GM19043 (cell line): ENCODE measurements around the gene SLX4IP.

Source experiments
- ATAC-seq: cut with Tn5 transposase; IDR thresholded peaks from one replicate; pipeline ENCODE4 v1.9.1; 2021; ENCODE audit warnings: low read depth; ENCODE audit not compliant: unreplicated experiment

The SLX4IP gene

DNA sequence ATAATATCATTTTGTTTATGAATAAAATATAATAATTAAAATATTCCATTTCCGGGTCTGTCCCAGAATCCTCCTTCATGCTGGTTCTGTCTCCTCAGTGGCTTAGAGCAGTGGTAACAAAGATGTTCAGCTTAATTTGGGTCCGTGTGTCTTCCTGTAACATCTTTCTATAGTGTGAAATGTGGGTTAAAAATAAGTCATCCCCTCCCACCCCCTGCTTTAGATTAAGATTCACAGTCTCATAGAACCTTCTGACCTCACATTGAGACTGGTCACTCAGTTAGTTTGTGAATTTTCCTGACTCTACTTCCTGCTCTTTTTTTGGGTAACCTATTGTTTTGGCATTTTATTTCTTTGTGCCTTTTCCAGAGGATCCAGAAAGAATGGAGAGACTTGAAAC lies 55.2 kb downstream of the SLX4IP start:
- ATAC-seq, result no peak

DNA sequence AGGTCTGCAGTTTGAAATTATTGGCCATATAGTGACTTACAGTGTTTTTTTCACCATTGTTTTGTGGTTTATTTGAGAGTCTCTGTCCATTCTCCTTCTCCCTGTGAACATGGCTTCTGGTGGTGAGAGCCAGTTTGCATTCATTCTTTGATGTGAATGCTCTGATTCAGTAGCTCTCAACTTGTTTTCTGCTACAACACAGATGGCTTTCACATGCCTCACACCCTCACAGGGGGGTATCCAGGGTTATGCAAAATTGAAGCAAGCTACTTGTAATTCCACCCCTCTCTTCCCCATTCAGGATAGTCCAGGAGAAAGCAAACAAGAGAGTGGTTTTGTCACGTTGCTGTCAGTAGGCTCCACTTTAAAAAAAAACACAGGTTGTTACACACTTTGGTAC lies 55.6 kb downstream of the SLX4IP start:
- no peak for ATAC-seq

DNA sequence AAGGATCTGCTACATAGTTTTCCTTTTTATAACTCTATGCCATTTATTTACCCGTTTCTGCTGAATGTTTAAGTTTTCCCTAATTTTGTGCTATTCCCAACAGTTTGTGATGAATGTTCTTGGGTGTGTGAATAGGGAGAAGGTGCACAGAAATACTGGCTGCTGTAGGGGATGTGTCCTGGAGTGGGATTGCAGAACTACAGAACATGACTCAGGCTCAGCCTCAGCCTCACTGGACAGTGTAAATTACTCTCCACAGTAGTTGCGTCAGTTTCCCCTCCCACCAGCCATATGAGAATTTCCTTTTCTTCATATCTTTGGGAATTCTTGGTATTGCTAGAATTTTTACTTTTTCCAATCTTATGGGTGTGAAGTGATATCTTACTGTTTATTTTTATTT lies 57.0 kb downstream of the SLX4IP start:
- no peak for ATAC-seq

DNA sequence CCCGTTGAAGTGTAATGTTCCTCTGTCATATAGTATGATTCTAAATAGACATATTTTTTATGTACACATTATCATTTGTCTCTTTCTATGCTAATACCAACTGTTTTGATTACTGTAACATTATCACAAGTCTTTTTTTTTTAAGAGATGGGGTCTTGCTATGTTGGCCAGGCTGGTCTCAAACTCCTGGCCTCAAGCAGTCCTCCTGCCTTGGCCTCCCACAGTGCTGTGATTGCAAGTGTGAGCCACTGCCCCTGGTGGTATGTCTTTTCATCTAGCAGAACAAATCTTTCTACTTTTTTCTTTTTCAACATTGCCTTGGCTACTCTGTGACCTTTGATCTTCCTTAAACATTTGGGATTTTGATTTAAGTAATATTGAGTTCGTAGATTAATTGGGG lies 57.7 kb downstream of the SLX4IP start:
- no peak for ATAC-seq

DNA sequence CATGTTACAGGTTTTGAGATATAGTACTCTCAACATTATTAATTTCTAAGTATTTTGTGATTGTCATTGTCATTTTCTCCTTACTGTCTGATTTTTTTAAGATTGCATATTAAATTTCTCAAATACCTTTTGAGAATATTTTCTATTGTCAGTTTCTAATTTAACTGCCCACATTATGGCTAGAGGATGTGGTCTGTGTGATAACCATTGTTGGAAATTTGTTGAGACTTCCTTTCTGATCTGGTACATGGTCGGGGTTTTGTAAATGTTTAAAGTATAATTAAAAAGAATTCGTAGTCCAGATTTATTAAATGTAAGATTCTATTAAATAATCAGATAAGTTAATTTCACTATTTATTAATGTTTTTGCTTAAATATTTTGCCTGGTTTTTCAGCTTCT lies 60.1 kb downstream of the SLX4IP start:
- ATAC-seq, result peak; percentile 49

DNA sequence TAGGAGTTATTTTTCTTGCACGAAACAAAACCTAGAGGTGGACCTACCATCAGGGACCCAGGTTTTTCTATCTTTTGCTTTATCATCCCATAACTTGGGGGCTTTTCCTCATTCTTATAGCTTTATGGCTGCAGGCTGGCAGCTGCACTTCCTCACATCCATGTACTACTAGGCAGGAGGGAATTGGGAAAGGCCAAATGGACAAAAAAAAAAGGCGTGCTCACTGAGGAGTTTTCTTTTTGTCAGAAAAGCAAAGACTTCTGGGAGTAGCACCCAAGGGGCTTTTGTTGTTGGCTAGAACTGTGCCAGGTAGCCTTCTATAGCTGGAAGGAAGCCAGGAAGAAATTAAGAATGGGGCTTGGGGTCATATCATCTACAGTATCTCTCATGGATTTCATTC lies 61.4 kb downstream of the SLX4IP start:
- ATAC-seq, result no peak

DNA sequence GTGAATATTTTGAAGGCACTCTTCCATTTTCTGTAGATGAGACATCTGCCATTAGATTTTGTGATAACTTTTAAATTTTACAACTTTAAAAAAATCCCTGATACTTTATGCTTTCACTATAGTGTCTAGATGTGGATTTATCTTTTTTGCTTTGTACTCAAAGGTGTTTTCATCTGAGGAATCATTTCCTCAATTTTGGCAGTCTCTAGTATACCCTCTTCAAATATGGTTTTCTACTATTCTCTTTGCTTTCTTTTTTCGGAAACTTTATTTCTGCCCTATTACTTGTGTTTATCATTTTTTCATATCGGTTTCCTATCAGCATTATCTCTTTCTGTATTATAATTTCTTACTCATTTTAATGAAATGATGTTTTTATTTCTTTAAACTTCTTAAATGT lies 62.2 kb downstream of the SLX4IP start:
- ATAC-seq, result no peak

DNA sequence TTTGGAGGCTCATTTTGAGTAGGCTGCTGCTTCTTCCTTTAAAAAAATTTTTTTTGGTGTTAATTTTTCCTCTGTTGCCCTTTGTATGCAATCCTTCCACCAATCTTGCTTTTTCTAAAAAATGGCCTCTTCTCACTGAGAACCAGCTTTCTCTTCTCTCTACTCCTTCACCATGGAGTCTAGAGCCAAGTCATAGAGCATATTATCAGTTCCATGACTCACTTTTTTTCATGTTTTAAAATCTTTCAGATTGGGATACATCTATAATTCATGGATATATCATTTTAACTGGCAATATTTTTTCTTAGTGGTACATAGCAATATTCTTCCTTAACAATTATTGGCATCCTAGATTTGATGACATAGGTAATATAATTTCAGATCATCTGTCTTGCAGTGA lies 62.7 kb downstream of the SLX4IP start:
- no peak for ATAC-seq

DNA sequence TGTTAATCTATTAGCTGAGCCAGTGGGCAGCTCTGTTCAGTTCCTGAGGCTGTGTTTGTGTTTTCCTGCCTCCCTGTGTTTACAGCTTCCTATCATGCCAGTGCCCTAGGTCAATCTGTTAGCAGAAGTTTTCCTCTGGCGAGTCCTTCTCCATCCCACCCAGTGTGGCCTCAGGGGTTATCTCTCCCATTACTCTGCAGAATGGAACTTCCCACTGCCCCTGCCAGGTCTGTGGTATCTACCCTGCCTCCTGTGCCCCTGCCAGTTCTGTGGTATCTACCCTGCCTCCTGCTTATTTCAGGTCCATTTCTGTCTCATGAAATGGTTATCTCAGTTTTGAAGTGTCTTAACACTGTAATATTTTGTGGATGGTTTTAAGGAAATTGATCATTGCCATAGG lies 63.1 kb downstream of the SLX4IP start:
- no peak for ATAC-seq

DNA sequence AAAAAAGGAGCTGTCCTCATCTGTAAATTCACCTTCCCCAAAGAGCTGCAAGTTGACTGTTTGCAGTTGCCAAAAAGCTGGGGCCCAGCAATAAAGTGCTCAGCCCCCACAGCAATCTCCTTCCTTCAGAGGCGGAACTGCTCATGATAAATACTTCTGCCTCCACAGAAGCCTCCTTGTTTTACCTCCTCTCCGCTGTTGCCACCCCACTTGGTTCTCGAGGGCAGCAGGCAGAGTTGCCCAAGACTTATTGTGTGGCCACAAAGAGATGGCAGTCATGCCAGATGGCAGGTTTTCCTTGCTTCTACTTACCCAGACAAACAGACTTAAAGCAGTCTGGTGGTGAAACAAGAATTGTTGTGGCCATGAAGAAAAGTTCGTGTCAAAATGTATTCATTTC lies 66.3 kb downstream of the SLX4IP start:
- ATAC-seq, result no peak

DNA sequence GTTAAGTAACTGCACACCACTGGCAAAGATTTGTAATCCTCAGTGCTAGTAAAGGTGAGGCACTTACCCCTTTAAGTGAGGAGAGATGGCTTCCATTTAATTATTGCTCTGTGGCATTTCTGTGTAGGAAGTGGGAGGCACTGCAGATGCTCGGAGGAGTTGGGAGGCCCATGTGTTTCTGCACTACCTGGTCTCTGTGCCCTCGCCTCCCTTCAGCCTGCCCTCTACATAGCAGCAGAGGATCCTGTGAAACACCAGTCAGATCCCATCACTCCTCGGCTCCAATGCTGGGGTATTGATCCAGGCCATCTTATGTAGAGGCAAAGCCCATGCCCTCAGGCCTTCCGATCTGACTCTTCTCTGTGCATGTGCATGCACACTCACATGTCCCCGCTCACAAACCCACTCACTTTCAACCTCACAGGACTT lies 67.0 kb downstream of the SLX4IP start:
- ATAC-seq, result no peak

DNA sequence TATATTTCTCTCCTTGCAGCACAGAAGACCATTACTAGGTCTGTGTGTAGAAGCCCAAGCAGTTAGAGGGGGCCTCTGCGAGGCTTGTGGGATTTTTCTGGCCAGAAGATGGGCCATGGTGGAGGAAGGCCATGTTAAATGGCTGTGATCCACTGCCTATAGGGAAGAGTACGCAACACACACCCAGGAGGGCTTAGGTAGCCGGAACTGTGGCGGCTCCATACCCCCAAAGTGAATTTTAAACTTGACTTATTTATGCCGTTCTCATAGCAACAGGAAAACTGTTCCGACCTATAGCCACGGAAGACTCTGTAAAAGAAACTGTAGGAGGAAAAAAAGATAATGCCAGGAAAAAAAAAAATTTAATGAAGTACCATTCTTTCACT lies 69.5 kb downstream of the SLX4IP start:
- ATAC-seq, result no peak

DNA sequence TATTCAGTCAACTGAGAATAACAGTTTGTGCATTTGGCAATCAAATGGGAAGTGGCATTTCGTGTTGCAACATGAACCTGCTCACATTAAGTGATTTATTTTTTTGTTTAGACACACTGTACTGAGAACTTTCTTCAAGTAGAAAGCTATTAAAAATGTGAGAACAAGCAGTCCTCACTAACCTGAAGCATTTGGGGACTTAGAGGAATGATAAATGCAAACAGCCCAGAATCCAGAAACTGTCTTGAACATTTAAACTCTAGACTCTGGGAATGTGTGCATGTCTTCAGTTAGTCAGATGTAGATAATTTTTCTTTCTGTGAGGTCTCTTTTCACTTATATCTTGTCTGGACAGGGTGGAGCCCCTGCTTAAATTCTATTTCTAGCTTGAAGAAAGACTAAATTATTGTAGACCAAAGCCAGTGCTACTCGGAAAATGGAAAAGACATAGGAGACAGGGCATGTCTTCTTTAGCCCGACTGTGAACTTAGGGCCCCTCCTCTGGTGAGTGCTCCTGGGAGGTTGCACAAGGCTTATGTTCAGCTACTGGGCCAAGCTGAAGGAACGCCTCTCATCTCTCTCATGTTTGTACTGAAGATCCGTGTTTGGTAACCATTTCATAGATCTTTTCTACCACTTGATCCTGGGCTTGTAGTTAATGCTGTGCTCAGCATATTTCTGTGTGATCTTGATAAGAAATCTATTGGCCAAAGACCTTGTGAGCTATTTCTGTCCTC lies 70.1 kb downstream of the SLX4IP start:
- ATAC-seq, result no peak

DNA sequence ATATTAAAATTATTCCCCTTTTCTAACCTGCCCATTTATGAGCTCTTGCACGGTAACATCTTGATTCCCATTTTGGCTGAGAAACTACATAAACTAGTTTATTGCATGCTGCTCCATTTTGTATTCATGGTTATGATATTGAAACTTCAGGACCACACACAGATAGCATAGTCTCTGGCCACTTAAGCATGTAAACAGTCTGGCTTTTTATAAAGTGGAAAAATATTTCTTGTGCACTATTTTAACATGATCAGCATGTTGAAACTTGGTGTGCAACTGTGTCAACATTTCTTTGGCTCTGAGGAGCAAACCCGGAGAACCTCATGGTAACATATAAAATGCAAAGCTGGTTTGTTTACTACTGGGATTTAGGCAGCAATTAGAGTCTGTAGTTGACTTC lies 70.7 kb downstream of the SLX4IP start:
- ATAC-seq, result no peak

DNA sequence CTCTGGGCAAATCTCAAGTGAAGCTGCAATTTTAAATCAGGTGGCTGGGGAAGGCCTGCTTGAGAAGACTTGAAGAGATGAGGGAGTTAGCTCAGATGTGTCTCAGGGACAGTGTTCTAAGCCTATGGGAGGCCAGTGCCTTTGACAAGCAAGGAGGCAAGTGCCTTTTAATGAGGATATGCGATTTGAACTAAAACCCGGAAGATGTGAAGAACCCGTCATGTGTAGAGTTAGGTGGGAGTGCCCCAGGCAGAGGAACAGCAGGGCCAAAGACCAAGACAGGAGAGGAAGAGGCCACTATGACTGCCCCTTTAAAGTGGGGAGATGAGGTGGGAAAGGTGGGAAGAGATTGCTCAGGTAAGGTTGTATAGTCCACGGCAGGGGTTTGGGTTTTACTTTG lies 71.9 kb downstream of the SLX4IP start:
- no peak for ATAC-seq

DNA sequence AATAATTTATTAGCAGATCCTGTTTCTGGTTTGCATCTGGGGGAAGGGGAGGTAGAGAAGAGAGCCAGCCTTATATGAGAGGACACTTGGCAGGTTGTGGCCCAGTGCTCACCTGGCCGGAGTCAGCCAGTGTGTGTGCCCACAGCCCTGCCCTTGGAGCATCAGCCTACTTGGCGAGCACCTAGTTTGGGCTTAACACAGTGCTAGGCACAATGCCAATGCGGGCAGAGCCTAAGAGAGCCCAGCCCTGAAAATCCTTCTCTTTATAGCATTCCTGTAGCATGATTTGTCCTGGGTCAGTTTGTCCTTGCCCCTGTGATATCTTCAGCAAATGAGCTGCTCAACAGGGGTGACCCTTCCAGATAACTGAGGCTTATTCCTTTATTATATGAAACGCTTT lies 73.0 kb downstream of the SLX4IP start:
- ATAC-seq, result no peak

DNA sequence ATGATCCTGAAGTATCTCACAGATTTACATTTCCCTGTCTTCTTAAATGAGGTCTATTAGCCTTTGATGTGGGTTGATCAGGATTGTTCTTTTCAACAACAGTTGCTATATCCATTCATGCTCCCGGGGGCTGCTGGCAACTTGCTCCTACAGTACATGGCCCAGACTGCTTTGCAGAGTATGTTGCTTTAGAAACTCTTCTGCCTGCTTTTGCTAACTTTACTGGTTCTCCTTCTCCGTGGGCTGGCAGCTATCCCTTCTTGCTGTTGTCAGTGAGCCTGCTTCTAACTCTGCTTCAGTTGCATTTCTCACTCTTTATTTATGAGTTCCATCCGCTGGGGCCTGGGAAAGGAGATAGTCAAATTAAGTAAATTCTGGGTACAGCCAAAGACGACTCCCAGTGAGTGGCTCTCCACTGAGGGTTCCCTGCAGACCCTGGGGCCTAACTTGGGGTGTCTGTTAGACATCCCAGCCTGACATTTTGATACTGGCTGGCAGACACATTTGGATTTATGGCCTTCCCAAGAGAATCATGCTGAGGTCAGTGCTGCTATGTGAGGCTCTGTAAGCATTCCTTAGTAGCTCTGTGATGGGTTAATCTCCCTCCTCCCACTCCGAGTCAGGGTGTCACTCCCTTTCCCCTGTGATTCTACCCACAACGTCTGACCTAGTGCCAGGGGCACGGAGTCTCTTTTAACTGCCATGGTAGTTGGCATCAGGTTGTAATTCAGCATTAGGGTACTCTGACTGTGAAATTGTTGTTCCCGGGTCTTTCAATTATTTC lies 73.6 kb downstream of the SLX4IP start:
- ATAC-seq, result no peak

DNA sequence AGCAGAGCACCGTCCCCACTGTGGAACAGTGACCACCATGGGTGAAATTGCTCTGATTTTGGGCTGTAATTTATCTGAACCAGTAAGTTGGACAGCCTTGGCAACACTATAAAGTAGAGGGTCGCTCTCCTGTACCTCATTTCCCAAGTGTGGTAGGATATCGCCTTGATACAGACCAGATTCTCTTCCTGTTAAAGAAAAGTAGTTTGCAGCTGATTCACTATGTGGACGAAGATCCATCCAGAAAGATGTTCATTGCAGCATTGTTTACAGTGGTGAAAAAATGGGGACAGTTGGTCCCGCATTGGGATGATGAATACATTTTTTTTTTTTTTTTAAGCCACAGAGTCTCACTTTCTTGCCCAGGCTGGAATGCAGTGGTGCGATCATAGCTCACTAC lies 74.3 kb downstream of the SLX4IP start:
- no peak for ATAC-seq

DNA sequence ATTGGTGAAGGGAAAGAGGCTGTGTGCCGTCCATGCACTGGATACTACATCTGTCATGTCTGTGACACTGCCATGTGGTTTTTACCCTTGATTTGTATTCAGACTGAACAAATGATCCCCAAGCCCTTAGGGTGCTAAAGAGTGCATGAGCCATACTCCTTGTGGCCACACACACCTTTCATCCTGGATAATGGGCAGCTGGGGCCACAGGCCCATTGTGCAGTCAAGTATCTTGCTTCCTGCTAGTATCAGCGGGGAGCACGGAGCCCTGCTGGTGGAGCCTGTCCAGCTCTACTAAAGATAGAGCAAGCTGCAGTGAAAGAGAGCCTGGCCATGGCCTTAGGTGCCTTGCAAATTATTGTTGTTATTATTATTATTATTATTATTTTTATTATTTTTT lies 75.1 kb downstream of the SLX4IP start:
- no peak for ATAC-seq

DNA sequence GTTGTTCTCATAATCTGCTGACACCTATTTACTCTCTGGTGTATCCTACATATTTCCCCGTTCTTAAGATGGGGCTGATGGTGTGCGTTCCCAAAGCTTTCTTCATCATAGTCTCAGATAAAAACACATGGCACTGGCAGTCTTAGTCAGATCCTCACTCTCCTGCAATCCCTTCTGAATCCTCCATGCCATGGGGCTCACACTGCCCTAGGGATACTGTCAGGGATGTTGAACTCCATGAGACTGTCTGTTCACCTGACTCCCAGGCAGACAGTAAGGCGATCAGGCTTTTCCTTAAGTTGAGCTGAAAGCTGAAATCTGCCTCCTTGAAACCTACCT lies 76.0 kb downstream of the SLX4IP start:
- ATAC-seq, result peak; percentile 2

DNA sequence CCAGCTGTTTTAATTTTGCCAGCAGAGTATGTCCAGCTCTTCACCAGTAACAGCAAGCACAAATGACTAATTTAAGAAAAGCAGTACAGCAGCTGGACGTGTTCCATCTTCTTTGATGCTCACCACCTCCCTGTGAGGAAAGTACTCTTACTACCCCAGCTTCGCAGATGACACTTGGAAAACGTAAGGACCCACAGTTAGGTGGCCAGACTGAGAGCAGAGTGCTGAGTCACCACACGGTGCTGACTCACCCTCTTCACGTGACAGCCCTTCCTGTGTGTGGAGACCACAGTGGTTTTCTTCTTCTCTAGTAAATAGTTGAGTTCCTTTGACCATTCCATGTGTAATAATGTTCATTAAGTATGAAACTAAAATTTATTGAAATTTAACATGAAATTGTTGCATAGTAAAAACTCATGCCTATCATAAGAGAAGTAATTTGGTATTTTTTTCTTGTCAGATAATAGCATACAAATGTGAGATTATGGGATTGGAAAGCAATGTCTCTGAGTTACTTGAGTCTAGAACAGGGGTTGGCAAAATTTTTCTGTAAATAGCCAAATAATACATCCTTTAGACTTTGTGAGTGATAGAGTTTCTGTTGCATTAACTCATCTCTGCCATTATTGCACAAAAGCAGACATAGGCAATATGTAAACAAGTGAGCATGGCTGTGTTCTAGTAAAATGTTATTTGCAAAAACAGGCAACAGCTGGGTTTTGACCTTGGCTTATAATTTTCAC lies 76.6 kb downstream of the SLX4IP start:
- ATAC-seq, result peak; percentile 98

DNA sequence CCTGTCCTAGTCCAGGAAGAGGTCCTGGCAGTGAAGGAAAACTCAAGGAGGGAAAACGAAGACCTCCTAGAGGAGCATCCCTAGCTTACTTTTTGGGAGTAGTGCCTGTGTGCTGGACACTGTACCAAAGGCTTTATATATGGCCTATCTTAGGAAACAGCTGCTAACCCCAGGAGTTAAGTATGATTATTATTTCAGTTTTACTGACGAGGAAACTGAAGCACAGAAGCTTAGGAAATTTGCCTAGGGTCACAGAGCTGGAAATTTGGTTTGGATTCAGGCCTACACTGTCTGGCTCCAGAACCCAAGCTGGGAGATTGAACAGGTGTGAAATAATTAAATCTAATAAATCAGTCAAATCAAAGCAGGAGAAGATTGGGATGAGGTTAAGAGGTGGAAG lies 78.0 kb downstream of the SLX4IP start:
- no peak for ATAC-seq
